HepG2 (cell line): ENCODE data around the gene NCBP2L. TPM values are rescaled to one million over a fixed set of nuclear protein-coding genes. Genes with fewer than 3 reads are reported as not detected.

Source experiments
- ATAC-seq: fragments of 200-7000 bp; cut with Tn5 transposase; 3 replicates; pipeline ENCODE4 v1.9.1; 2020; ENCODE audit warnings: mild to moderate bottlenecking, moderate library complexity
- BruUV-seq: library from RNA; stranded (reverse); fragments of 400-500 nt; replicated peaks from 2 replicates; lab custom pipeline; 2021; lab: Mats Ljungman, UMichigan
- CTCF ChIA-PET: fragments of 300-600 bp; formaldehyde crosslinking; extraction: SDS; loops from one replicate; lab custom pipeline; 2021; ENCODE audit warnings: low total read pairs, inconsistent platforms, low intra/inter-chr PET ratio; lab: Yijun Ruan, JAX
- POLR2A ChIA-PET: fragments of 350-600 bp; sonication (Branson Sonifier 250); formaldehyde crosslinking; loops from one replicate; lab custom pipeline; 2020; ENCODE audit warnings: antibody characterized with exemption, inconsistent platforms; lab: Yijun Ruan, JAX
- DNase-seq: peaks from one replicate; pipeline ENCODE4 v3.0.0-alpha.2; 2015; ENCODE audit warnings: low spot score
- FAIRE-seq: peaks from 3 replicates; lab custom pipeline; 2011; peaks lifted over from hg19 to GRCh38; lab: Jason Lieb, UNC
- H2AFZ ChIP-seq: one replicate; pipeline ENCODE4 v1.6.1; 2011; ENCODE audit warnings: low read length, inconsistent platforms
- H3K27ac ChIP-seq: fragments of 300-600 bp; 3 replicates; pipeline ENCODE4 v1.8.0; 2011; ENCODE audit warnings: mixed run types, mild to moderate bottlenecking, mixed read lengths, low read length, inconsistent platforms; ENCODE audit not compliant: insufficient read depth; ENCODE audit errors: extremely low read length
- H3K27me3 ChIP-seq, 2 experiments: fragments of 200-600 bp in 1 of 2; 2 replicates in 1 of 2; 3 replicates in 1 of 2; pipeline versions ENCODE4 v1.6.0 to v1.8.0; 2011; ENCODE audit warnings: low read length in 2 of 2, mild to moderate bottlenecking in 2 of 2, moderate library complexity in 2 of 2, inconsistent platforms in 1 of 2; ENCODE audit not compliant: insufficient read depth in 2 of 2, control insufficient read depth in 1 of 2
- H3K36me3 ChIP-seq, 2 experiments: fragments of 200-600 bp in 1 of 2; replicated peaks in 1 of 2; 2 replicates in 1 of 2; 3 replicates in 1 of 2; pipeline versions ENCODE4 v1.5.1 to v1.8.0; 2011; ENCODE audit warnings: low read length in 2 of 2, inconsistent platforms in 1 of 2; ENCODE audit not compliant: insufficient read depth in 2 of 2, control insufficient read depth in 1 of 2
- H3K4me1 ChIP-seq: 2 replicates; pipeline ENCODE4 v1.5.1; 2012; ENCODE audit warnings: low read length, inconsistent platforms; ENCODE audit not compliant: insufficient read depth
- H3K4me2 ChIP-seq: 2 replicates; pipeline ENCODE4 v1.6.0; 2011; ENCODE audit warnings: low read depth, low read length, inconsistent platforms
- H3K4me3 ChIP-seq, 3 experiments: fragments of 200-600 bp in 1 of 3; sonication (generic), shearing (Covaris generic) in 1 of 3; replicated peaks in 1 of 3; 2 replicates each; pipeline ENCODE4 v1.5.1; 2011 to 2016; ENCODE audit warnings: low read length in 3 of 3, inconsistent platforms in 2 of 3, low read depth in 2 of 3, mild to moderate bottlenecking in 2 of 3, control low read depth in 1 of 3, mixed read lengths in 1 of 3; ENCODE audit not compliant: insufficient read depth in 1 of 3
- H3K79me2 ChIP-seq: one replicate; pipeline ENCODE4 v1.6.1; 2011; ENCODE audit warnings: low read length, inconsistent platforms; ENCODE audit not compliant: insufficient read depth
- H3K9ac ChIP-seq: 2 replicates; pipeline ENCODE4 v1.6.0; 2011; ENCODE audit warnings: mild to moderate bottlenecking, low read depth, low read length, inconsistent platforms; ENCODE audit not compliant: insufficient read depth
- H3K9me3 ChIP-seq: 2 replicates; pipeline ENCODE4 v1.5.1; 2012; ENCODE audit warnings: mild to moderate bottlenecking, low read length
- H4K20me1 ChIP-seq: 2 replicates; pipeline ENCODE4 v1.6.0; 2011; ENCODE audit warnings: inconsistent platforms, mild to moderate bottlenecking, low read length, moderate library complexity; ENCODE audit not compliant: insufficient read depth
- ELF4 ChIP-seq: sonication (generic); formaldehyde crosslinking; IDR thresholded peaks from 2 replicates; pipeline ENCODE4 v1.5.0; 2020; ENCODE audit warnings: missing genetic modification reagents, mild to moderate bottlenecking, moderate library complexity, borderline replicate concordance
- ISL2 ChIP-seq: sonication (generic); formaldehyde crosslinking; IDR thresholded peaks from 2 replicates; pipeline ENCODE4 v1.5.0; 2020; ENCODE audit warnings: missing genetic modification reagents
- LRRFIP1 ChIP-seq: sonication (generic); formaldehyde crosslinking; conservative IDR thresholded peaks from 2 replicates; pipeline ENCODE4 v1.4.0; 2020; ENCODE audit warnings: missing genetic modification reagents
- MEF2D ChIP-seq: sonication (generic); formaldehyde crosslinking; IDR thresholded peaks from 2 replicates; pipeline ENCODE4 v1.5.1; 2020; ENCODE audit warnings: mild to moderate bottlenecking, missing genetic modification reagents
- NONO ChIP-seq, 2 experiments: fragments of 450-650 bp in 1 of 2; sonication (generic) in 1 of 2; formaldehyde crosslinking in 1 of 2; IDR thresholded peaks in 1 of 2; conservative IDR thresholded peaks in 1 of 2; 2 replicates each; pipeline versions ENCODE4 v1.6.1 to v1.8.0; 2017 to 2022; ENCODE audit warnings: mild to moderate bottlenecking in 1 of 2, missing genetic modification reagents in 1 of 2, moderate library complexity in 1 of 2
- SALL1 ChIP-seq: sonication (generic); formaldehyde crosslinking; IDR thresholded peaks from 2 replicates; pipeline ENCODE4 v1.8.0; 2022; ENCODE audit warnings: mild to moderate bottlenecking, missing genetic modification reagents
- SNRNP70 ChIP-seq: fragments of 200-400 bp; formaldehyde crosslinking; IDR thresholded peaks from 2 replicates; pipeline ENCODE4 v1.6.1; 2017; ENCODE audit warnings: mild to moderate bottlenecking, low read depth, low read length, moderate library complexity
- SOX5 ChIP-seq: IDR thresholded peaks from 2 replicates; pipeline ENCODE4 v1.6.1; 2016; ENCODE audit warnings: borderline replicate concordance
- TFDP1 ChIP-seq: IDR thresholded peaks from 2 replicates; pipeline ENCODE4 v1.6.1; 2016; ENCODE audit warnings: missing compliant biosample characterization, missing genetic modification reagents, borderline replicate concordance
- THAP11 ChIP-seq: IDR thresholded peaks from 2 replicates; pipeline ENCODE4 v1.6.1; 2016; ENCODE audit warnings: missing biosample characterization, missing genetic modification reagents
- THAP9 ChIP-seq: sonication (generic); formaldehyde crosslinking; IDR thresholded peaks from 2 replicates; pipeline ENCODE4; 2020; ENCODE audit warnings: missing genetic modification reagents, mild to moderate bottlenecking, borderline replicate concordance
- ZNF138 ChIP-seq: sonication (generic); formaldehyde crosslinking; IDR thresholded peaks from 2 replicates; pipeline ENCODE4 v1.5.0; 2020; ENCODE audit warnings: mild to moderate bottlenecking, low read depth, missing genetic modification reagents
- ZNF17 ChIP-seq: sonication (generic); formaldehyde crosslinking; IDR thresholded peaks from 2 replicates; pipeline ENCODE4 v1.5.0; 2020; ENCODE audit warnings: mild to moderate bottlenecking, missing genetic modification reagents
- ZNF670 ChIP-seq: sonication (generic); formaldehyde crosslinking; IDR thresholded peaks from 2 replicates; pipeline ENCODE4 v1.8.0; 2022; ENCODE audit warnings: mild to moderate bottlenecking, missing genetic modification reagents, borderline replicate concordance
- ZNF775 ChIP-seq: sonication (generic); formaldehyde crosslinking; IDR thresholded peaks from 2 replicates; pipeline ENCODE4 v1.4.0; 2020; ENCODE audit warnings: missing genetic modification reagents, mild to moderate bottlenecking, moderate library complexity, borderline replicate concordance
- WGBS: methylation state at CpG from one replicate; pipeline ENCODE4 v1.1.6; 2017; ENCODE audit warnings: low lambda C conversion rate; 5-methylcytosine and 5-hydroxymethylcytosine counted together
- in situ Hi-C: cut with HindIII; loops from 2 replicates; pipeline ENCODE4 v1.10.0; 2017; ENCODE audit warnings: low pct_unique_long_range_greater_than_20kb; ENCODE audit not compliant: extremely low pct_ligation_motif_present
- intact Hi-C: fragments of 100-400 bp; cut with micrococcal nuclease; formaldehyde crosslinking; loops from one replicate; pipeline ENCODE4 v1.10.0; 2022; ENCODE audit not compliant: unreplicated experiment
- polyA plus RNA-seq, 8 experiments: library from polyadenylated mRNA; depleted of rRNA in 3 of 8; stranded (reverse) in 7 of 8; unstranded in 1 of 8; fragments of >200 nt; fragmentation: Illumina TruSeq in 4 of 8; extraction: Trizol in 4 of 8; gene quantifications; 2 replicates each; pipeline versions ENCODE4 v1.2.1 to v1.2.3, GENCODE V29; 2011 to 2016; ENCODE audit warnings: low read depth in 4 of 8, missing spikeins in 1 of 8, mixed read lengths in 1 of 8; ENCODE audit not compliant: insufficient read depth in 1 of 8
- total RNA-seq, 5 experiments: library from RNA; depleted of rRNA; stranded (reverse); fragments of >200 nt; fragmentation: Illumina TruSeq; extraction: Trizol; gene quantifications; 2 replicates each; pipeline ENCODE4 v1.2.3, GENCODE V29; 2016; ENCODE audit warnings: low read depth in 1 of 5

The NCBP2L gene
- total and polyA plus RNA-seq, 2 of the 13 experiments (the other 11 are each of a cell fraction or from before 2014, with no cell fraction given): not detected

GRCh38 chrX:107734646-107735045 lies 42.9 kb upstream of the NCBP2L start (continued):
- TF ChIP-seq ELF4 (CRISPR knock-in tag): no peak

GRCh38 chrX:107736781-107737531 lies 40.6 kb upstream of the NCBP2L start:
- intact Hi-C loops (no loop called here), in situ Hi-C loops (no loop called here)
- CTCF ChIA-PET: no interaction called here
- Histone ChIP-seq H3K9ac (no peak overlapping the region), H3K4me2 (peak overlapping the region; percentile 23; the same call in 1 of the 2 replicates), H3K27ac (no peak overlapping the region), H3K79me2 (no peaks in the 10 kb centered on the region), H3K36me3 (no peaks in the 10 kb centered on the region), H3K9me3 (no peaks in the 10 kb centered on the region), H3K27me3 (no peaks in the 10 kb centered on the region), H3K4me1 (peaks cover 34% of the 10 kb centered on the region), H2AFZ (no peak overlapping the region), H3K4me3 (no peak overlapping the region), H4K20me1 (no peaks in the 10 kb centered on the region)
- WGBS: 5% methylated on average over 4 of the region's 8 CpGs
- DNase-seq (peak; percentile 16), ATAC-seq (peak; percentile 77), FAIRE-seq (no peak)
- POLR2A ChIA-PET: no interaction called here
- no TSS peak for BruUV-seq
- TF ChIP-seq THAP9 (CRISPR knock-in tag) (no peak), SALL1 (no peak), TFDP1 (CRISPR knock-in tag) (no peak), MEF2D (CRISPR knock-in tag) (no peak), THAP11 (no peak), ZNF138 (no peak), LRRFIP1 (CRISPR knock-in tag) (no peak), SNRNP70 (no peak), SOX5 (CRISPR knock-in tag) (peak; percentile 15; the same call in 1 of the 2 replicates), NONO (IDR thresholded peaks at IDR 0.05) (no peak), NONO (CRISPR knock-in tag; conservative IDR thresholded peaks at IDR 0.05) (no peak), ZNF775 (CRISPR knock-in tag) (no peak), ZNF17 (no peak), ISL2 (no peak), ZNF670 (CRISPR knock-in tag) (no peak)
